ENCODE data around the gene MMADHC. TPM values are rescaled to one million over a fixed set of nuclear protein-coding genes. Genes with fewer than 3 reads are reported as not detected.

MMADHC gene
- polyA plus RNA-seq (2013) = 136 TPM

DNA sequence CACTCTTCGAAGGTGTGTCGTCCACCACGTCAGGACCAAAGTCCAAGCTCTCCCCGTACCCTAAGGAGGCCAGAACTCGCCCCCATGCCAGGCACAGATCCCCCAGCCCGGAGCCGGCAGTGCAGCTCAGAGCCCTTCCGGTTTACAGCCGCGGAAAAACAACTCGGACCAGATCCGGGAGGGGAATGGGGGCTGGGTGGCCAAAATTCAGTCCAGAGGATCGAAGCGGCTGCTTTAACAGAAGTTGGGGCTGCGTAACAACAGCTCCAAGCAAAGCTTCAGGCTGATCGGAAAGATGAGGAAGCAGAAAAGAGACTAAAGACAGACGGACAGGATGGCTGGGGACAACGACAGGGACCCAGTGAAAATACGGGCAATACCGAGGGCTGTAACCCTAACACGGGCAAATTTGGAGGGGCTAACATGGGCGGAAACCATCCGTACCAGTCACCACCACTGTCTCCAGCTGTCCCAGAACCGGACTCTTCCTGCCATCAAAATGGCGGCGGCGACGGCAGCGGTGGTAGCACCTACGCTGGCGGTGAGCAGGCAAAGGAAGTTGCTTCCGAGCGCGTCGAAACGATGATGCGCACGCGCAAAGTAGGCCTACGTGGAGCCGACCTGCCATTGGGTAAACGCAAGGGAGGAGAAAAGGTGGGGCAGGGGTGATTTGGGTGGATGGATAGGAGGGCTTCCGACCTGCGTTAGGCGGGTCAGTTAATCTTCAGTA, at the start of gene MMADHC:
TSS of gene MMADHC (minus strand) at position 556 of the 730 bp plus-strand sequence. CDS start 678 bp downstream, outside the sequence.
- Histone ChIP-seq H3K4me3 (ENCODE audit: control insufficient read depth in 1 of 7, extremely low read depth in 1 of 7, insufficient read depth in 4 of 7, low read depth in 2 of 7, low read length in 6 of 7) (peak within 1 kb of the TSS; percentile 82 to 100 (median 98)), H3K27ac (ENCODE audit: insufficient read depth in 1 of 2, low read depth in 1 of 2, low read length in 2 of 2, poor library complexity in 1 of 2, severe bottlenecking in 2 of 2) (peak within 1 kb of the TSS; percentile 93 to 98), H3K27me3 (replicated peaks in 2 of 5; ENCODE audit: control insufficient read depth in 4 of 5, insufficient read depth in 5 of 5, low read length in 4 of 5) (no peaks in the 10 kb centered on the region), H3K9me3 (ENCODE audit: control extremely low read depth in 1 of 5, control insufficient read depth in 4 of 5, insufficient read depth in 2 of 5, low read depth in 1 of 5, low read length in 4 of 5) (no peaks in the 10 kb centered on the region), H3K4me1 (ENCODE audit: control extremely low read depth in 1 of 4, control insufficient read depth in 4 of 4, insufficient read depth in 4 of 4, low read length in 3 of 4) (peaks cover 4 to 22% (median 15%) of the 10 kb centered on the region in 4 experiments), H3K36me3 (ENCODE audit: control insufficient read depth in 4 of 4, insufficient read depth in 4 of 4, low read length in 3 of 4) (peaks cover 2 to 13% (median 5%) of the 10 kb centered on the region in 4 experiments)
- POLR2A ChIA-PET = interaction anchor here (0.6 kb wide), 1 partner anchor 1623 kb away, joined by 3 read pairs; no protein-coding TSS in a partner anchor
- WGBS (ENCODE audit: insufficient coverage) = 0% methylated on average over 38 of the region's 45 CpGs
- CTCF ChIA-PET = interaction anchor here (0.7 to 2.1 kb wide), 5 partner anchors 10 to 571 kb away, joined by 3 to 7 read pairs (median 4); no protein-coding TSS in a partner anchor
- peak; percentile 96 to 98 (median 98) for DNase-seq

DNA sequence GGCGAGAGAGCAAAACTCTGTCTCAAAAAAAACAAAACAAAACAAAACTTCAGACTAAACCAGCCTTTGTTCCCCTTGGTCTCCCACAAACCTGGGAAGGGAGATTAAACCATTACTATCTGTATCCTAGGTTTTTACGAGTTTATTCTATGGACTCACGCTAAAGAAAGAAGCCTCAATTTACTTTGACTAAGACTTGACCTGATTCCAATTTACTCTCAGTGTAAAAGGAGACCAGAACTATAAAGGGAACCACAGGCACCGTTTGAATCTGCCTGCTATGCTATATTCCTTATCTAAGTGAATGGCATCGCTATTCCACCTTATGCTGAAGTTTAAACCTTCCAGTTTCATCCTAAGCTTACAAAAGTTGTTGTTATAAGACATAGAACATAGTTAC, 46.5 kb upstream of the MMADHC start:
- Histone ChIP-seq H3K27me3 (replicated peaks in 2 of 5; ENCODE audit: control insufficient read depth in 4 of 5, insufficient read depth in 5 of 5, low read length in 4 of 5) (peaks cover 0 to 3% (median 0%) of the 10 kb centered on the region in 5 experiments), H3K9me3 (ENCODE audit: control extremely low read depth in 1 of 5, control insufficient read depth in 4 of 5, insufficient read depth in 2 of 5, low read depth in 1 of 5, low read length in 4 of 5) (no peaks in the 10 kb centered on the region), H3K4me1 (ENCODE audit: control extremely low read depth in 1 of 4, control insufficient read depth in 4 of 4, insufficient read depth in 4 of 4, low read length in 3 of 4) (no peaks in the 10 kb centered on the region), H3K36me3 (ENCODE audit: control insufficient read depth in 4 of 4, insufficient read depth in 4 of 4, low read length in 3 of 4) (no peaks in the 10 kb centered on the region), H3K27ac (ENCODE audit: insufficient read depth in 1 of 2, low read depth in 1 of 2, low read length in 2 of 2, poor library complexity in 1 of 2, severe bottlenecking in 2 of 2) (no peak overlapping the region), H3K4me3 (ENCODE audit: control insufficient read depth in 1 of 7, extremely low read depth in 1 of 7, insufficient read depth in 4 of 7, low read depth in 2 of 7, low read length in 6 of 7) (no peak overlapping the region)
- POLR2A ChIA-PET = no interaction called here
- CTCF ChIA-PET = no interaction called here
- DNase-seq = no peak
- WGBS (ENCODE audit: insufficient coverage) = 98% methylated on average over 4 of the region's 5 CpGs

DNA sequence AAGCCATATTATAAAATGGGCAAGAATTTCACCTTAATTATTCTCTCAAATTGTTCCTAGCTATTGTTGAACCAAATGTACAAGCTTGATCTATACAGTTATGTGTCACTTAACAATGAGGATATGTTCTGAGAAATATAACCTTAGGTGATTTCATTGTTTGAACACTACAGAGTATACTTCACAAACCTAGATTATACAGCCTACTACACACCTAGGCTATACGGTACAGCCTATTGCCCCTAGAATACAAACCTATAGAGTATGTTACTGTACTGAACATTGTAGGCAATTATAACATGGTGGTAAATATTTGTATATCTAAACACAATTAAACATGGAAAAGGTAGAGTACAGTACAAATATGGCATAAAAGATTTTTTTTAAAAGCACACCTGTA, 42.9 kb upstream of the MMADHC start:
- no peak overlapping the region for H3K4me3 ChIP-seq (ENCODE audit: control insufficient read depth in 1 of 7, extremely low read depth in 1 of 7, insufficient read depth in 4 of 7, low read depth in 2 of 7, low read length in 6 of 7)
- no peaks in the 10 kb centered on the region for H3K9me3 ChIP-seq (ENCODE audit: control extremely low read depth in 1 of 5, control insufficient read depth in 4 of 5, insufficient read depth in 2 of 5, low read depth in 1 of 5, low read length in 4 of 5)
- no peak for DNase-seq
- ChIA-PET CTCF (no interaction called here), POLR2A (no interaction called here)
- H3K36me3 ChIP-seq (ENCODE audit: control insufficient read depth in 4 of 4, insufficient read depth in 4 of 4, low read length in 3 of 4) = no peaks in the 10 kb centered on the region
- no peaks in the 10 kb centered on the region for H3K4me1 ChIP-seq (ENCODE audit: control extremely low read depth in 1 of 4, control insufficient read depth in 4 of 4, insufficient read depth in 4 of 4, low read length in 3 of 4)
- no CpG with 5 or more reads among the region's 1 CpG for WGBS (ENCODE audit: insufficient coverage)
- H3K27ac ChIP-seq (ENCODE audit: insufficient read depth in 1 of 2, low read depth in 1 of 2, low read length in 2 of 2, poor library complexity in 1 of 2, severe bottlenecking in 2 of 2) = no peak overlapping the region
- peaks cover 0 to 3% (median 0%) of the 10 kb centered on the region in 5 experiments for H3K27me3 ChIP-seq (replicated peaks in 2 of 5; ENCODE audit: control insufficient read depth in 4 of 5, insufficient read depth in 5 of 5, low read length in 4 of 5)

DNA sequence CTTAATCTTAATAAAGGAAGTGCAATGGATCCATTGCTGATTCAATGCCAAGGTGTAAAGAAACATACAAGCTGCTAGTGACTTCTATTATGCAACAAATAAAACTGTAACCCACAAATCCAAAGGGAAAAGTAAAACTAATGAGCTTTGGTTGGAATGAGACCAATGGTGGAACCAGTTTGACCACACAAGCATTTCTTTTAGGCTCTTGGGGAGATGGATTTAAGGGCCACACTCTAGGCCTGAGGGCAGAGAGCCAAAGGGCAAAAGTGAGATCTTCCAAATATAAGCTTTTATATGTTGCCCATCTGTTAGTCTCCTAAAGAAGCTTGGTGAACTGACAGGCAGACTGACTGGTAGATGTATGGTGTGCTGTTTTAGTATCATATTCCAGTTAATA, 41.5 kb upstream of the MMADHC start:
- no peak for DNase-seq
- peaks cover 0 to 3% (median 0%) of the 10 kb centered on the region in 5 experiments for H3K27me3 ChIP-seq (replicated peaks in 2 of 5; ENCODE audit: control insufficient read depth in 4 of 5, insufficient read depth in 5 of 5, low read length in 4 of 5)
- no peaks in the 10 kb centered on the region for H3K4me1 ChIP-seq (ENCODE audit: control extremely low read depth in 1 of 4, control insufficient read depth in 4 of 4, insufficient read depth in 4 of 4, low read length in 3 of 4)
- no peak overlapping the region for H3K27ac ChIP-seq (ENCODE audit: insufficient read depth in 1 of 2, low read depth in 1 of 2, low read length in 2 of 2, poor library complexity in 1 of 2, severe bottlenecking in 2 of 2)
- POLR2A ChIA-PET = no interaction called here
- H3K36me3 ChIP-seq (ENCODE audit: control insufficient read depth in 4 of 4, insufficient read depth in 4 of 4, low read length in 3 of 4) = no peaks in the 10 kb centered on the region
- CTCF ChIA-PET = interaction anchor here (0.5 kb wide), 1 partner anchor 122 kb away, joined by 4 read pairs; no protein-coding TSS in a partner anchor
- H3K9me3 ChIP-seq (ENCODE audit: control extremely low read depth in 1 of 5, control insufficient read depth in 4 of 5, insufficient read depth in 2 of 5, low read depth in 1 of 5, low read length in 4 of 5) = no peaks in the 10 kb centered on the region
- no peak overlapping the region for H3K4me3 ChIP-seq (ENCODE audit: control insufficient read depth in 1 of 7, extremely low read depth in 1 of 7, insufficient read depth in 4 of 7, low read depth in 2 of 7, low read length in 6 of 7)

DNA sequence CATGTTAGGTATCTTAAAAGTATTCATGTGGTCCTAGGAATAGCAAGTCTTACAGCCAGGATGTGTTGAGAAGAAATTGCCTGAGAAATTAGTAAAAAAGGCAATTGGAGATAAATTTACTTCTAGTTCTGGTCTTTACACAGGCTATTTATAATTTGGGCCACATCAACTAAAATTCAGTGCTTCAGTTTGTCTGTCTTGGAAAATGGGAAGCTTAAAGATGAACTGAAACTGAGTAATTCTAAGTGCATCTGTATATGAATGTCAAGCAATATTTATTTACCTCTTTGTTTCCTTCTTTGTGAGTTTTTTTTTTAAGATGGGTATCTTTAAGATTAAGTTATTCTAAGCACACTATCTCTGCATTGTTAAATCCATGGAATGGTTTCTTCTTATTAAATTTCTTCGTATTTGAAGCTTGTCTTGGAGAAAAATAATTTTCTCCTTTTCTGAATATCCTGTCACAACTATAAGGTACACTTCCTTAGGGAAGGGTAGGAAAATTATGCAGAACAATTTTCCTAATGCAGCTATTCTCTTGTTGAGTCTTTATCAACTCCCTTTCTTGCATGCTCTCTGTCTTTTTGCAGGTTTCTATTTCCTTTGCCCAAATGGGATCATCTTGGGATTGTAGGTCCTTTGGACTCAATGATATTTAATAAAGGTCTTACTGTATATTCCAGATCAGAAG, 39.7 kb upstream of the MMADHC start:
- peaks cover 0 to 3% (median 0%) of the 10 kb centered on the region in 5 experiments for H3K27me3 ChIP-seq (replicated peaks in 2 of 5; ENCODE audit: control insufficient read depth in 4 of 5, insufficient read depth in 5 of 5, low read length in 4 of 5)
- no peak overlapping the region for H3K4me3 ChIP-seq (ENCODE audit: control insufficient read depth in 1 of 7, extremely low read depth in 1 of 7, insufficient read depth in 4 of 7, low read depth in 2 of 7, low read length in 6 of 7)
- no peak for DNase-seq
- H3K36me3 ChIP-seq (ENCODE audit: control insufficient read depth in 4 of 4, insufficient read depth in 4 of 4, low read length in 3 of 4) = no peaks in the 10 kb centered on the region
- H3K4me1 ChIP-seq (ENCODE audit: control extremely low read depth in 1 of 4, control insufficient read depth in 4 of 4, insufficient read depth in 4 of 4, low read length in 3 of 4) = no peaks in the 10 kb centered on the region
- no peak overlapping the region for H3K27ac ChIP-seq (ENCODE audit: insufficient read depth in 1 of 2, low read depth in 1 of 2, low read length in 2 of 2, poor library complexity in 1 of 2, severe bottlenecking in 2 of 2)
- whole genome bisulfite sequencing (ENCODE audit: insufficient coverage) = no CpG with 5 or more reads among the region's 1 CpG
- ChIA-PET POLR2A (no interaction called here), CTCF (no interaction called here)
- H3K9me3 ChIP-seq (ENCODE audit: control extremely low read depth in 1 of 5, control insufficient read depth in 4 of 5, insufficient read depth in 2 of 5, low read depth in 1 of 5, low read length in 4 of 5) = no peaks in the 10 kb centered on the region

DNA sequence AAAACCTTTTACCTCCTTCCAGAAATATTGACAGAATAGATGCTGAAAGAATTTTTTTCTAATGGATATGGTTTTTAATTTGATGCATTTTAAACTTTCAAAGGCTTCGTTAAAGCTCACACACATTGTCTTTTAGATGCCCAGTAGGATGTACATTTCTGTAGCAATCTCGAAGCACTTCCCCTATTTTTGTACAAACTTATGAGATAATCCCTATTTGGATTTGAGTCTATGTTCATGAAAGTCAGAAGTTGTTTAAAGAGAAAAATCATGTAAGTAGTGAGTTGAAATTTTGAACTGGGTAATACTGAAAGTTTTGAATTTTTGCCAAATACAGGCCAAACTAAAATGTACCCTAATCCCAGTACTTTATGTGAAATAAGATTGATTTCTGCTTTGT, 38.1 kb upstream of the MMADHC start:
- ChIA-PET POLR2A (no interaction called here), CTCF (no interaction called here)
- H3K4me3 ChIP-seq (ENCODE audit: control insufficient read depth in 1 of 7, extremely low read depth in 1 of 7, insufficient read depth in 4 of 7, low read depth in 2 of 7, low read length in 6 of 7) = no peak overlapping the region
- no peak overlapping the region for H3K27ac ChIP-seq (ENCODE audit: insufficient read depth in 1 of 2, low read depth in 1 of 2, low read length in 2 of 2, poor library complexity in 1 of 2, severe bottlenecking in 2 of 2)
- WGBS (ENCODE audit: insufficient coverage) = no CpG with 5 or more reads among the region's 2 CpGs
- H3K4me1 ChIP-seq (ENCODE audit: control extremely low read depth in 1 of 4, control insufficient read depth in 4 of 4, insufficient read depth in 4 of 4, low read length in 3 of 4) = no peaks in the 10 kb centered on the region
- H3K9me3 ChIP-seq (ENCODE audit: control extremely low read depth in 1 of 5, control insufficient read depth in 4 of 5, insufficient read depth in 2 of 5, low read depth in 1 of 5, low read length in 4 of 5) = no peaks in the 10 kb centered on the region
- no peaks in the 10 kb centered on the region for H3K36me3 ChIP-seq (ENCODE audit: control insufficient read depth in 4 of 4, insufficient read depth in 4 of 4, low read length in 3 of 4)
- H3K27me3 ChIP-seq (replicated peaks in 2 of 5; ENCODE audit: control insufficient read depth in 4 of 5, insufficient read depth in 5 of 5, low read length in 4 of 5) = peaks cover 0 to 3% (median 0%) of the 10 kb centered on the region in 5 experiments
- DNase-seq = no peak

DNA sequence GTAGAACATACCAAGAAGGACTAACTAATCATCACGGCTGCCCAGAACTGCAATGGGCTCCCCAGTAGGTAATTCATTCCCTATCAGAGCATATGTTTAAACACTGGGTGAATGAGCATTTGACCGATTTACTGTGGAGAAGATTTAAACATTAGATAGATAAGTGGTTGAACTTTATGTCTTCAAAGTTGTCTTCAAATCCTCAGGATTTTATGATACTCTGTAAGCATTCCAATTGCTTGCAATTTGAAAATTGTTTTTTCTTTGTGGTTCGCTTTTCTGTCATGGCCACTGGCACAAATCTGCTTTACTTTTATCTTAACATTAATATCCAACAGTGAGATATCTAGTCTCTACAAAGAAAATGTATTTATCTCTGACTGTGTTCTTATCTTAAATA, 37.7 kb upstream of the MMADHC start:
- CTCF ChIA-PET = no interaction called here
- no peak for DNase-seq
- 100% methylated on average over 1 of the region's 3 CpGs for WGBS (ENCODE audit: insufficient coverage)
- Histone ChIP-seq H3K4me3 (ENCODE audit: control insufficient read depth in 1 of 7, extremely low read depth in 1 of 7, insufficient read depth in 4 of 7, low read depth in 2 of 7, low read length in 6 of 7) (no peak overlapping the region), H3K4me1 (ENCODE audit: control extremely low read depth in 1 of 4, control insufficient read depth in 4 of 4, insufficient read depth in 4 of 4, low read length in 3 of 4) (no peaks in the 10 kb centered on the region), H3K9me3 (ENCODE audit: control extremely low read depth in 1 of 5, control insufficient read depth in 4 of 5, insufficient read depth in 2 of 5, low read depth in 1 of 5, low read length in 4 of 5) (no peaks in the 10 kb centered on the region), H3K27me3 (replicated peaks in 2 of 5; ENCODE audit: control insufficient read depth in 4 of 5, insufficient read depth in 5 of 5, low read length in 4 of 5) (peaks cover 0 to 3% (median 0%) of the 10 kb centered on the region in 5 experiments), H3K27ac (ENCODE audit: insufficient read depth in 1 of 2, low read depth in 1 of 2, low read length in 2 of 2, poor library complexity in 1 of 2, severe bottlenecking in 2 of 2) (no peak overlapping the region), H3K36me3 (ENCODE audit: control insufficient read depth in 4 of 4, insufficient read depth in 4 of 4, low read length in 3 of 4) (no peaks in the 10 kb centered on the region)
- POLR2A ChIA-PET = no interaction called here

Measured in common myeloid progenitor, CD34-positive (primary cell).